Measurements from ENCODE around the gene TSPAN12. TPM values are rescaled to one million over a fixed set of nuclear protein-coding genes. Genes with fewer than 3 reads are reported as not detected.
A peak's percentile ranks its signal among the peaks of the same experiment; 100 is the strongest.

Gene TSPAN12
- total RNA-seq, 1 experiment from 2014 or later: 8.7 TPM

DNA sequence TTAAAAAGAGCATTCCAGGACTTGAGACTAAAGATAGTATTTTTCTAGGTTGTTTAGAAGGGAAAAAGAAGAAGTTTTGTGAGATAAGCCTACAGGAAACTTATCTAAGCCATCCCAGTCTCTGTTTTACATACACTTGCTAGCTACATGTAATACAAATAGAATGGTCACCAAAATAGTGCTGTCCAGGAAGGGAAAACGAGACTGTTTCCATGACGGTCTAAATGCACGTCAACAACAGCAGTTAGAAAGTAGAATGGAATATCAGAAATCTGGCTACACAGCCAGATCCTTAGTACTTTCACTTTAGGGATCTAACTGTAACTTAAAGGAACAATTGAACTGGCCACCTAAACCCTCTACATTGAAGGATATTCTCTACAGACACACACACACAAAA, 117.6 kb downstream of the TSPAN12 start:
- H2BK12ac ChIP-seq (ENCODE audit: insufficient read length, low read depth, low read length): no peak overlapping the region
- no peak overlapping the region for H3K23ac ChIP-seq (ENCODE audit: insufficient read length, low read depth, low read length)
- TF ChIP-seq, protein P1, sequence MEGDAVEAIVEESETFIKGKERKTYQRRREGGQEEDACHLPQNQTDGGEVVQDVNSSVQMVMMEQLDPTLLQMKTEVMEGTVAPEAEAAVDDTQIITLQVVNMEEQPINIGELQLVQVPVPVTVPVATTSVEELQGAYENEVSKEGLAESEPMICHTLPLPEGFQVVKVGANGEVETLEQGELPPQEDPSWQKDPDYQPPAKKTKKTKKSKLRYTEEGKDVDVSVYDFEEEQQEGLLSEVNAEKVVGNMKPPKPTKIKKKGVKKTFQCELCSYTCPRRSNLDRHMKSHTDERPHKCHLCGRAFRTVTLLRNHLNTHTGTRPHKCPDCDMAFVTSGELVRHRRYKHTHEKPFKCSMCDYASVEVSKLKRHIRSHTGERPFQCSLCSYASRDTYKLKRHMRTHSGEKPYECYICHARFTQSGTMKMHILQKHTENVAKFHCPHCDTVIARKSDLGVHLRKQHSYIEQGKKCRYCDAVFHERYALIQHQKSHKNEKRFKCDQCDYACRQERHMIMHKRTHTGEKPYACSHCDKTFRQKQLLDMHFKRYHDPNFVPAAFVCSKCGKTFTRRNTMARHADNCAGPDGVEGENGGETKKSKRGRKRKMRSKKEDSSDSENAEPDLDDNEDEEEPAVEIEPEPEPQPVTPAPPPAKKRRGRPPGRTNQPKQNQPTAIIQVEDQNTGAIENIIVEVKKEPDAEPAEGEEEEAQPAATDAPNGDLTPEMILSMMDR (conservative IDR thresholded peaks at IDR 0.05): no peak
- peak overlapping the region; percentile 6 for H2AK5ac ChIP-seq (ENCODE audit: insufficient read length, low read length)
- no peaks in the 10 kb centered on the region for H3K23me2 ChIP-seq (ENCODE audit: insufficient read length, low read depth, low read length, poor library complexity, severe bottlenecking)
- H3K79me1 ChIP-seq (ENCODE audit: insufficient read depth, low read depth, low read length, poor library complexity, severe bottlenecking): no peaks in the 10 kb centered on the region
- Mint-ChIP-seq H3K36me3 (ENCODE audit: insufficient read depth in 1 of 3, low read depth in 3 of 3) (peaks cover 0 to 2% (median 0%) of the 10 kb centered on the region in 3 experiments; a peak in 1 of 7 replicates), H3K27ac (peak overlapping the region; percentile 38 to 85 (median 41); a peak in 6 of 7 replicates), H3K9me3 (no peaks in the 10 kb centered on the region; a peak in 1 of 5 replicates), H3K27me3 (ENCODE audit: low read depth) (no peaks in the 10 kb centered on the region), H3K4me1 (peaks cover 51 to 55% of the 10 kb centered on the region in 2 experiments), H3K4me3 (no peak overlapping the region)
- no peak overlapping the region for H3K27ac ChIP-seq (ENCODE audit: insufficient read length, low read depth, low read length)
- no peak overlapping the region for H4K91ac ChIP-seq (ENCODE audit: insufficient read length, low read depth, low read length)
- no peaks in the 10 kb centered on the region for H3K27me3 ChIP-seq (ENCODE audit: insufficient read depth, low read length)
- H3K9me3 ChIP-seq (ENCODE audit: control insufficient read depth, low read depth, low read length): no peaks in the 10 kb centered on the region
- H4K20me1 ChIP-seq (ENCODE audit: control insufficient read depth, insufficient read depth, insufficient read length): no peaks in the 10 kb centered on the region
- peaks cover 6% of the 10 kb centered on the region for H3K4me1 ChIP-seq (ENCODE audit: insufficient read depth, low read length)
- no peak overlapping the region for H2BK5ac ChIP-seq (ENCODE audit: insufficient read length, low read length)
- no peak overlapping the region for H3K4me2 ChIP-seq (ENCODE audit: insufficient read depth, insufficient read length, low read length)
- H4K8ac ChIP-seq (replicated peaks; ENCODE audit: insufficient read length, low read depth, low read length): no peak overlapping the region
- no peak overlapping the region for H2AFZ ChIP-seq (ENCODE audit: low read length)
- H3T11ph ChIP-seq (ENCODE audit: low read length): no peak overlapping the region
- no peak overlapping the region for H2BK15ac ChIP-seq (ENCODE audit: low read depth, low read length)
- H3K4ac ChIP-seq (ENCODE audit: low read depth, low read length): no peak overlapping the region
- no peak overlapping the region for H2BK120ac ChIP-seq (ENCODE audit: low read depth, low read length, poor library complexity, severe bottlenecking)
- WGBS (ENCODE audit: extremely low coverage, insufficient read length, low lambda C conversion rate): no CpG with 5 or more reads among the region's 3 CpGs
- H2BK20ac ChIP-seq (ENCODE audit: low read depth, low read length, poor library complexity, severe bottlenecking): no peak overlapping the region
- H3K14ac ChIP-seq (ENCODE audit: insufficient read depth, low read length): no peak overlapping the region
- no peak for DNase-seq
- no peaks in the 10 kb centered on the region for H3K79me2 ChIP-seq (ENCODE audit: insufficient read depth, low read length)
- H4K5ac ChIP-seq (ENCODE audit: insufficient read length, low read depth, low read length): no peak overlapping the region
- no peak overlapping the region for H3K9ac ChIP-seq (ENCODE audit: extremely low read depth, insufficient read length, low read length)
- H3K18ac ChIP-seq (ENCODE audit: insufficient read length, low read depth, low read length): no peak overlapping the region
- H3K56ac ChIP-seq (ENCODE audit: insufficient read length, low read depth, low read length): no peak overlapping the region
